CD4-positive, alpha-beta T cell treated with Interferon alpha-2 for 1 hour (primary cell): ENCODE results near the gene RDH11.
"Not testable (repeated sequence)": the region's sequence is repeated elsewhere in the genome, so short reads cannot be mapped to it uniquely, and the experiment has no call there.

Experiments
- DNase-seq, 2 donors: peaks; one replicate each; pipeline ENCODE4 v3.0.0-alpha.2; 2020 to 2022

The RDH11 gene

GRCh38 chr14:67695394-67695949, at the start of gene RDH11:
TSS of gene RDH11 (minus strand) at chr14:67695764. CDS start at chr14:67695703, 61 bp downstream.
- DNase-seq = peak; percentile 84 to 90

- DNase-seq = no peak
Measured at GRCh38 chr14:67744046-67744445, 48.5 kb upstream of the RDH11 start.

DNA sequence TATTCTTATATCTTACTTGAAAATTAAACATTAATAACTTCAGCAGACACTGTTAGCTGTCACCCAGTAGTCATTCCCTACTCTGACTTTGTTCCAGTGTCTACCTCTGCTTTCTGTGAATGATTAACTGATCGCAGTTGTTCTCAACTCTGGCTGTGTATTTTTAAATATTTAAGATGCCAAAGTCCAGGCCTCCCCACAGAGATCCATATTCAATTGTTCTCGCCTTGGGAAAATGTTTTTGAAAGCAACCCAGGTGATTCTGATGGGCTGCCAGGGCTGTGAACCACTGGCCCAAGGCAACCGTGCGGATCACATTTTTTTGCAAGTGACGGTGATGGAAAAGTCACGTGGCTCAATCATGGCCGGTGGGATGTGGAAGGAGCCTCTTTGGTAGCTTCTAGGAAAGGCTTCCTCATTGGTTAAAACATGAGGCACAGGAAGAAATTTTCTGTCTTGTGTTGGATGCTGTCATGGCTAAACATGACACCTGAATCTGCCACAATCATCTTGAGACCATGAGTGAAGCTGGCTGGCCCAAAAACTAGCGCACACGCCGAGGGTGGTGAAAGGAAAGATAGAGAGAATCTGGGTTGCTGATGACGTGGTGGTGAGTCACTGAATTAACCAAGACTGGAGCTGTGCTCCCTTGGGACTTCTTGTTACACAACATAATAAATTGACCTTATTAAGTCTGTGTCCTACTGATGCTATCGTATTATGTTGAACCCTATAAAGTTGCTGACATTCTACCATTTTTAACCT, 43.4 kb upstream of the RDH11 start:
- no peak for DNase-seq

GRCh38 chr14:67736771-67737170, 41.2 kb upstream of the RDH11 start:
- no peak for DNase-seq

GRCh38 chr14:67735336-67736147, 40.0 kb upstream of the RDH11 start:
- DNase-seq = no peak

DNA sequence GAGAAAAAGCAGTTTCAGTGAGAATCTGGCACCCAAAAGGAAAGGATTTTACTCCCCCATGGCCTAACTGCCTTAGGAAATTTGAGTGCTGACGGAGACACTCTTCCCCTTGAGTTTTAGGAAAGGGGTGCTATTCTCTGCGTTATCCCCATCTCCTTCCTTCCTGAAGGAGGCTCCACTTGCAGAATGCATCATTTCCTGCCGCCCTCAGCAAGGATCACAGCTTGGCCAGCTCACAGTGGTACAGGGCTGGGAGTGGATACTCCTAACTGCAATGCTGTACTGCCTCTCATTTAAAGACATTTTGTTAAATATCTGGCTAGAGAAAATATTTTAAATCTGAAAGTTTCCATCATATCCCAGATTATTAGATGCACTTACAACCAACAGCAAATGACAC, 39.1 kb upstream of the RDH11 start:
- no peak for DNase-seq

DNA sequence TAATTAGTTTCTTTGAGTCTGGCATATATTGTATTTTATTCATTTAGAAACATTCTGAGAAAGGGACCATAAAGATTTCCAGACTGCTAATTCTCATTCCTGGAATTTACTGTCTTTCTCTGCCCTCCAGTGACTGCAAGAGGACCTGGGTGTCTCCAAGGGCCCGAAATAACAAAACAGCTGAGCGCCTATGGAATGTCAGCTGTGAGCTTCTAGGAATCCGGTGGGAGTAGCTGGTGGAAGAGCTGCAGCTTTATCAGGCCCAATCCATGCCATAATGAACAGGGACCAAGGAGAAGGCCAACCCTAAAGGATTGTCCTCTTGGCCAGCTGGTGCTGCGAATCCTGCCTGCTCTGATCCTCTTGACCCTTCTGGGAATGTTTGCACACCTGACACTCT, 38.1 kb upstream of the RDH11 start:
- no peak for DNase-seq

DNA sequence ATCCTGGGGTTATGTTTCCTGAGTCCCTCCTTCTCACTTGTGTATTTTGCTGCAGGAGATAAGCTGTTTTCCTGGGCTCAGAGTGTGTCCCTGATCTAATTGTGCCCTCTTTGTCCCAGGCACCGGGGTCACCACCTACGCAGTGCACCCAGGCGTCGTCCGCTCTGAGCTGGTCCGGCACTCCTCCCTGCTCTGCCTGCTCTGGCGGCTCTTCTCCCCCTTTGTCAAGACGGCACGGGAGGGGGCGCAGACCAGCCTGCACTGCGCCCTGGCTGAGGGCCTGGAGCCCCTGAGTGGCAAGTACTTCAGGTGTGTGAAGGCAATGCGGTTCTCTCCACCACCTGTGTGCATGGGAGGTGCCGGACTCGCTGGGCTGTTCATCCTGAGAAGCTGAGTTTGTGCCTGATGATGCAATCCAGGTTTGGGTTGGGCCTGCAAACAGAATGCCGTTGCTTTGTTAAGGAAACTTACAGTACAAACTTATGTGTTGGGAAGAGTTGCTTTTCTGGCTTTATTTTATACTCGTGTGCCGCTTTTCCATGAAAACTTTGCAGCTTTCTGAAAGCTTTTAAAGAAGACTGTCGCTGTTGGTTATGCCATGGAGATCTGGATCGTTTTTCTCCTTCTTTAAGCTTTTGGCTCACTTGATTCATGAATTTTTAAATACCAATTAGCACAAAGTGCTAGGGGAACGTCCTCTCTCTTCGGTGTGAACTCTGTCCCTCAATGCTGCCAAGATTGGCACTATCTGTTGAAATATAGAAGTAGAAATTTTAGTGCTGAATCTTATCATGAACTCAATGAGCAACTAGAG, 33.7 kb upstream of the RDH11 start:
- DNase-seq = no peak

GRCh38 chr14:67728258-67728657, 32.7 kb upstream of the RDH11 start:
- no peak for DNase-seq

DNA sequence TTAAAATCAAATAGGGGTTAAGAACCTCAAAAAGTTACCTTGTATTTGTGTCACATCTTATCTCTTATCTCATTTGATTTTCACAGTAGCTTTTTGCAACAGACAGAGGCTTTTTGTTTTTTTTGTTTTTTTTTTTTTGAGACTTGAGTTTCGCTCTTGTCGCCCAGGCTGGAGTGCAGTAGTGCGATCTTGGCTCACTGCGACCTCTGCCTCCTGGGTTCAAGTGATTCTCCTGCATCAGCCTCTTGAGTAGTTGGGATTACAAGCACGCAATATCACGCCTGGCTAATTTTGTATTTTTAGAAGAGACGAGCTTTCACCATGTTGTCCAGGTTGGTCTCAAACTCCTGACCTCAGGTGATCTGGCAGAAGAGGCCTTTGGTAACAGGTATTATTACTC, 31.8 kb upstream of the RDH11 start:
- no peak for DNase-seq

DNA sequence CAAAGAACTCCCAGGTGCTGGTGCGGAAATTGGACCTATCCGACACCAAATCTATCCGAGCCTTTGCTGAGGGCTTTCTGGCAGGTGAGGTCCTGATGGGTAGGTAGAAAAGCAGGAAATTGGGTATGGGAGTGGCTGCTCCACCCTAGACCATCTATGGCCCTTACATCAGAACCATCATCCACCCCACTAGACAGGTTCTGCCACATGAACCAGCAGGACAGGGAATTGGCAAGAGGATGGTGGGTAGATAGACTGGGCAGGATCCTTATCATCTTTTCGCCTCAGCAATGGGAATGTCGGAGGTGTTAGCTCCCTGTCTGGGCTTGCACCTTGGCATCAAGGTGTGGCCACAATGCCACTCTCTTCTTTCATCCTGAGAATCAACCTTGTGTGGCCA, 29.6 kb upstream of the RDH11 start:
- no peak for DNase-seq

DNA sequence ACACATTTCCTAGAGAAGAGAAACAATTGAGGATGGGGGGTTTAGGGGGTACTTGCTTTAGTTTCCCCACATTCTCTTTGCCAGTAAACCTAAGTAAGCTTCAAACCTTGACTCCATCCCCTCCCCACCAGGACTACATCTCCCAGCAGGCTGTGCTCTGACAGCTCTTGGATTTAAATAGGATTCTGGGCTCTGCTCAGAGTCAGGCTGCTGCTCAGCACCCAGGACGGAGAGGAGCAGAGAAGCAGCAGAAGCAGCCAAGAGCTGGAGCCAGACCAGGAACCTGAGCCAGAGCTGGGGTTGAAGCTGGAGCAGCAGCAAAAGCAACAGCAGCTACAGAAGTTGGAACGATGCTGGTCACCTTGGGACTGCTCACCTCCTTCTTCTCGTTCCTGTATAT, 26.7 kb upstream of the RDH11 start:
- no peak for DNase-seq

GRCh38 chr14:67721875-67722274, 26.3 kb upstream of the RDH11 start:
- DNase-seq = no peak

DNA sequence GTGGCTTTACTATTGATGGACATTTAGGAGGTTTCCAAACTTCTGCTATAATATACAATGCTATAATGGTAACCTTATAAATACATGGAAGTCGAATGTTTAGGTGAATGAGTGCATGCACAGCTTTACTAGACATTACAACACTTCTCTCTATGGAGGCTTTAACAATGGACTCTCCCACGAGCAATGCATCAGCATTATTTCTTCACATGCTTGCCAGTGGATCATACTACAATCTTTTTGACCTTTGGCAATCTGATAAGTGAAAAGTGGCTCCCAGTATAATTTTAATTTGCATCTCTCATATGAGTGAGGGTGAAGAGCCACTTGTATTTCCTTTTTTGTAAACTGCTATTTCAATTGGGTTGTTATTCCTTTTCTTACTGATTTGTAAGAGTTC, 24.3 kb upstream of the RDH11 start:
- DNase-seq = no peak

DNA sequence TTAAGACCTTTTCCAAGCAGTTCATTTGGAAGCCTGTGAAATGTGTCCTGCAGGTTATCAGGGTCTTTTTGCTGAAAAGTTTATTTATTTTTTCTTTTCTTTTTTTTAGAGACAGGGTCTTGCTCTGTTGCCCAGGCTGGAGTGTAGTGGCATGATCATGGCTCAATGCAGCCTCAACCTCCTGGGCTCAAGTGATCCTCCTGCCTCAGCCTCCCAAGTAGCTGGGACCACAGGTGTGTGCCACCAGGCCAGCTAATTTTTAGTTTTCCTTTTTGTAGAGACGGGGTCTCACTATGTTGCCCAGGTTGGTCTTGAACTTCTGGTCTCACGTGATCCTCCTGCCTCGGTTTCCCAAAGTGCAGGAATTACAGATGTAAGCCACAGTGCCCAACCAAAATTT, 23.8 kb upstream of the RDH11 start:
- not testable (repeated sequence) for DNase-seq

DNA sequence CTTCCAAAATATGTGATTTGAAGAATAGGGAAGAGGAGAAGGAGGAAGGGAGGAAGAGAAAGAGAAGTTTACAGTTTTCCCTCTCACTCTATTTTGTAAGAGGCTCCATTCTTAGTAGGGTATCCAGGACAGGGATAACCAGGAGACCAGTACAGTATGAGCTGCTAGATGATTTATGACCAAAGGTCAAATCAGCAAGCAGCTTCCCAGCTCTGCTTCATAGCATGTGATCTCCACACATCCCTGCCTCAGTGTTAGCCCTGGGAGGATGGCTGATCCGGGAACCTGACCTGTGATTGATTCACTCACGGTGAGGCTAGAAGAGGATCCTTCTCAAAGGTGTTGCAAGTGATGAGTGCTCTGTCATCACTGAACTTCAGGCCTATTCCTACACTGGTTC, 22.7 kb upstream of the RDH11 start:
- no peak for DNase-seq

GRCh38 chr14:67717048-67717447, 21.5 kb upstream of the RDH11 start:
- DNase-seq = no peak

GRCh38 chr14:67710209-67710608, 14.6 kb upstream of the RDH11 start:
- no peak for DNase-seq

- DNase-seq = not testable (repeated sequence)
Measured at GRCh38 chr14:67709796-67710195, 14.2 kb upstream of the RDH11 start.

DNA sequence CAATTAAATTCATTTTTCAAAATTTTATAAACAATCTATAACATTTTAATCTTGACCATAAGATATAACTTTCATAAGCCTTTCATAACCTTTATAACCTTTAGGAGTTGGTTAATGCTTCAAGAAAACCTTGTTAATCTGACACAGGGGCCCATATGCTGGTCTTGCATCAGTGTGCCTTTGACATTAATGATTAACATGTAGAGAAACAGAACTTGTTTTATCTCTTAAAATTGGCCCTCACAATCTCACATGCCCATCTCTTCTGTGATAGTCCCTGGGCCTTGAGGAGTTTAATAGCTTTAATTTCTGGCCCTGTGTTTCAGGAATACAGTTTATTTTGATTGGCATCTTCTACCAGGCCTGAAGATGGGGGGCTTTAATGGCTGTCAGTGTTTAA, 13.8 kb upstream of the RDH11 start:
- not testable (repeated sequence) for DNase-seq

GRCh38 chr14:67705211-67705610, 9.6 kb upstream of the RDH11 start:
- DNase-seq = no peak

DNA sequence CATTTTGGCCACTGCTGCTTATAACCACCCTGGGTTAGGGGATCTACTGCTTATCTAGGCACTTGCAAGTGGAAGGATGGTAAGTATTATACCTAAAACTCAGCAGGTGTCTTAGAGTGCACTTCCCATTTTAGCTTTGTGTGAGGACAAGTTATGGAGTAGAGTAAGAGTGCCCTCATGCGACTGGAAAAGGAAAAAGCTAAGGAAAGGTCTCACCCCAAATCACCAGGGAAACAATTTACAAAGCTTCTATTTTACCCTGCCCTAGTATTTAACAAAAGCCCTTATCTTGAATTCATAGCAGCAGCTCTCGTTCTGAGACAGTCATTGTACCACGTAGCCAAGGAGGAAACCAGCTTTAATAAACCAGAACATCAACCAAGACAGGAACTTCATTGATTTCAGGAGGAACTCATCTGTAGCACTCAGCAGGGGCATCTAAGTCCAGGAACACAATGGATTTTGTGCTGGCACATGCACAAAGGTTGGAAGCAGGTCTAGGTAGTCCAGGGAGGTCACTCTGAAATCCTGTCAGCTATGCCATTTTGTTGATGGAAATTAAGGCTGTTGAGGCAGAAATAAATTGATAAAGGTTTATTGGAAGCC, 9.0 kb upstream of the RDH11 start:
- peak; percentile 43 to 70 for DNase-seq

- no peak for DNase-seq
Measured at GRCh38 chr14:67703997-67704396, 8.4 kb upstream of the RDH11 start.
